MM.1S (cell line): ENCODE measurements around the gene BAK1.
"Not testable (repeated sequence)": the region's sequence is repeated elsewhere in the genome, so short reads cannot be mapped to it uniquely, and the experiment has no call there.

Experiments
- EZH2 ChIP-seq: fragments of 300-600 bp; sonication (generic); optimal IDR thresholded peaks from 2 replicates; pipeline ENCODE3; 2017; ENCODE audit warnings: low read depth, mild to moderate bottlenecking, antibody characterized with exemption, low read length, mixed read lengths
- EZH2phosphoT487 ChIP-seq: fragments of 300-600 bp; sonication (generic); IDR thresholded peaks from 2 replicates; pipeline ENCODE4 v1.6.1; 2018; ENCODE audit warnings: antibody characterized with exemption, low read length
- TF ChIP-seq, protein P1 (sequence below): fragments of 300-600 bp; sonication (generic); IDR thresholded peaks from 2 replicates; pipeline ENCODE4 v1.5.1; 2016; ENCODE audit warnings: antibody characterized with exemption, low read length, mixed read lengths

DNA sequence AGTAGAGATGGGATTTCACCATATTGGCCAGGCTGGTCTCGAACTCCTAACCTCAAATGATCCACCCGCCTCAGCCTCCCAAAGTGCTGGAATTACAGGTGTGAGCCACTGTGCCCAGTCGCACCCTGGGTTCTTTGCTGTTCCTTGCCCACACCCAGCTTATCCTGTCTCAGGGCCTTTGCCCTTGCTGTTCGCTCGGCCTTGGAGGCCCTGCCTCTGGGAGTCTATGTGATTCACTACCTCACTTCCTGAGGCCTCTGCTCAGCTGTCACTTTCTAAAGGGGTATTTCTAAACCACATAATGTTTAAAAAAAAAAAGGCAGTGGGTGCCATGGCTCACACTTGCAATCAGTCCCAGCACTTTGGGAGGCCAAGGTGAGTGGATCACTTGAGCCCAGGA lies 16.8 kb upstream of the BAK1 start:
- TF ChIP-seq, protein P1, sequence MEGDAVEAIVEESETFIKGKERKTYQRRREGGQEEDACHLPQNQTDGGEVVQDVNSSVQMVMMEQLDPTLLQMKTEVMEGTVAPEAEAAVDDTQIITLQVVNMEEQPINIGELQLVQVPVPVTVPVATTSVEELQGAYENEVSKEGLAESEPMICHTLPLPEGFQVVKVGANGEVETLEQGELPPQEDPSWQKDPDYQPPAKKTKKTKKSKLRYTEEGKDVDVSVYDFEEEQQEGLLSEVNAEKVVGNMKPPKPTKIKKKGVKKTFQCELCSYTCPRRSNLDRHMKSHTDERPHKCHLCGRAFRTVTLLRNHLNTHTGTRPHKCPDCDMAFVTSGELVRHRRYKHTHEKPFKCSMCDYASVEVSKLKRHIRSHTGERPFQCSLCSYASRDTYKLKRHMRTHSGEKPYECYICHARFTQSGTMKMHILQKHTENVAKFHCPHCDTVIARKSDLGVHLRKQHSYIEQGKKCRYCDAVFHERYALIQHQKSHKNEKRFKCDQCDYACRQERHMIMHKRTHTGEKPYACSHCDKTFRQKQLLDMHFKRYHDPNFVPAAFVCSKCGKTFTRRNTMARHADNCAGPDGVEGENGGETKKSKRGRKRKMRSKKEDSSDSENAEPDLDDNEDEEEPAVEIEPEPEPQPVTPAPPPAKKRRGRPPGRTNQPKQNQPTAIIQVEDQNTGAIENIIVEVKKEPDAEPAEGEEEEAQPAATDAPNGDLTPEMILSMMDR: not testable (repeated sequence)
- TF ChIP-seq EZH2, EZH2phosphoT487: not testable (repeated sequence)
